Uterus (tissue), 4 donors: Measurements from ENCODE around the gene PDCD1. TPM values are rescaled to one million over a fixed set of nuclear protein-coding genes. Genes with fewer than 3 reads are reported as not detected.
A peak's percentile ranks its signal among the peaks of the same experiment; 100 is the strongest.

Source experiments
- DNase-seq, 2 donors: peaks; one replicate each; pipeline ENCODE4 v3.0.0-alpha.2; 2019 to 2020
- H3K27ac ChIP-seq, 2 donors: fragments of 200-600 bp; sonication (generic); 1 replicate in 1 of 2; 2 replicates in 1 of 2; pipeline ENCODE4 v1.5.1; 2016 to 2018
- H3K27me3 ChIP-seq, 2 donors: fragments of 200-600 bp; sonication (generic); one replicate each; pipeline ENCODE4 v1.5.1; 2018 to 2019; ENCODE audit warnings: control low read depth in 1 of 2
- H3K36me3 ChIP-seq, 2 donors: fragments of 200-600 bp; sonication (generic); one replicate each; pipeline ENCODE4 v1.5.1; 2019; ENCODE audit warnings: control low read depth in 1 of 2
- H3K4me1 ChIP-seq, 2 donors: fragments of 200-600 bp; sonication (generic); one replicate each; pipeline ENCODE4 v1.5.1; 2018 to 2019; ENCODE audit warnings: control low read depth in 1 of 2
- H3K4me3 ChIP-seq, 2 donors: fragments of 200-600 bp; sonication (generic); 1 replicate in 1 of 2; 2 replicates in 1 of 2; pipeline ENCODE4 v1.5.1; 2018 to 2019; ENCODE audit warnings: mild to moderate bottlenecking in 1 of 2
- H3K9me3 ChIP-seq, 2 donors: fragments of 200-600 bp; sonication (generic); one replicate each; pipeline ENCODE4 v1.5.1; 2019; ENCODE audit warnings: control low read depth in 1 of 2
- CTCF ChIP-seq, 4 experiments: fragments of 200-600 bp in 2 of 4; fragments of 450-650 bp in 2 of 4; sonication (generic) in 2 of 4; IDR thresholded peaks; one replicate each; pipeline ENCODE4 v1.5.1; 2016 to 2019; ENCODE audit warnings: antibody characterized with exemption in 4 of 4, mild to moderate bottlenecking in 2 of 4, moderate library complexity in 1 of 4
- POLR2A ChIP-seq, 2 donors: fragments of 450-650 bp; IDR thresholded peaks; one replicate each; pipeline ENCODE4 v1.6.1; 2016; ENCODE audit warnings: antibody characterized with exemption in 2 of 2, mild to moderate bottlenecking in 1 of 2, moderate library complexity in 1 of 2
- intact Hi-C: fragments of 100-400 bp; cut with DNase I; formaldehyde crosslinking; loops from one replicate; pipeline ENCODE4 v1.15.1; 2023; ENCODE audit warnings: low total_unique reads
- total RNA-seq, 4 donors: library from RNA; depleted of rRNA in 3 of 4; stranded (reverse); fragments of >200 nt in 3 of 4; gene quantifications; one replicate each; pipeline versions ENCODE4 v1.1.0 to v1.2.4, GENCODE V29; 2014 to 2023
- donor health status: DM: yes; HTN: yes; CAD: no.

PDCD1 gene
- total RNA-seq, 4 donors from 2014 or later: 0.21 TPM; not detected in 3

DNA sequence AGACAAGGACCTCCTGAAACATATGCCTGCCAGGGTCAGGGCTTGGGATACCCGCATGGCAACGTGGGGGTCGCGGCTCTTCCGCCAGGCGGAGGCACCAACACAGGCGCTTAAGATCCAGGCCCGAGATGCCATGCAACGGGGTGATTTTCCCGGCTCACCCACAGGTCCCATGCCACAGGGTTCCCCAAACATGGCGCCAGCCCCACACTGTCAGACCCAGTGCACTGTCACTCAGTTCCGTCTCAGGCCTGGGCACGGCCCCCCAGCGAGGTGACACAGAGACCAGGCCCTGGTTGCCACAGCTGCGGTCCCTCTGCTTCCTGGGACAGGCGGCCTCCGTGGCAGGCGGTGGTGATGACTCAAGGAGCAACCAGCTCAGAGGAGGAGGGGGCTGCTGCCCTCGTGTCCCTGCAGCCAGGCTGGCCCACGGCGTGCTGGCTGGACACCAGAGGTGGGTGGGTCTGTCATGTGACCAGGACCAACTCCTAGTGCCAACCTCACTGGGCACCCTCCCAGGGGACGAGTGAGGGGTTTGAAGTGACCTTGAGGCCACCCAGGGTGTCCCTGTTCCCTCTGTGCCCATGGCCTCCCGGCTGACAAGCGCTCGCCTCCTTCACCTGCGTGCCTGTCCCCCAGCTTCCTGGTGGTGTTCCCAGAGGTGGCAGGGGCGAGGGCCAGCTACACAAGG, 4.9 kb downstream of the PDCD1 start:
- H3K4me1 ChIP-seq: no peaks in the 10 kb centered on the region
- no peaks in the 10 kb centered on the region for H3K27me3 ChIP-seq
- no peak for TF ChIP-seq POLR2A (IDR thresholded peaks at IDR 0.05)
- TF ChIP-seq CTCF (IDR thresholded peaks at IDR 0.05): no peak
- no peak overlapping the region for H3K4me3 ChIP-seq
- no peaks in the 10 kb centered on the region for H3K36me3 ChIP-seq
- H3K9me3 ChIP-seq: no peaks in the 10 kb centered on the region
- no peak overlapping the region for H3K27ac ChIP-seq
- peak; percentile 14 to 17 for DNase-seq
- intact Hi-C loops: no loop called here

DNA sequence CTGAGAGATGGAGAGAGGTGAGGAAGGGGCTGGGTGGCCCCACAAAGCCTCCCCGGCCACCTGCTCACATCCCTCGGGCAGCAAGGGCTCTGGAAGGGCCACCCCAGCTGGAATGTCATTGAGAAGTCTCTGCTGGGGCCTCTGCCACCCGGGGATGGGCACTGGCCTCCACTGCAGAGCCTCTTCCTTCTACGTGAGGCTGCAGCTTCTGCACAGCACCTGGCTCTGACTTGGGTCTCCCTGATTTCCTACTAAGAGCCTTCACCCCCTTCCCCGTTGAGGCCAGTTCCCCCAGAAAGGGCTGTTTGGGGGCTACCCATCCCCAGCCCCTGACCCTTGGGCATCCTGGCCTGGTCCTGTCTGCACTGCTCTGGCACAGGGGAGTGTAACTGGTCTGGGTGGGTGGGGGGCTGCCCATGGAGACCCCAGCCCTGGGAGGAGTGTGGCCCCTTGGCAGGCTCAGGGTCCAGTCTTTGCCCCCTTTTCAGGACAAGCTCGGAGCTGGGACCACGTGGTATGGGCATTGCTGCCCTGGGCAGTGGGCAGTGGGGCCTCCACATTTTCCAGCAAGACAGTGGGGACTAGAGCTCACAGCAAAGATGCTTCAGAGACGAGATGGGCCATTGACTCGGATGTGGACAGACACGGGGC, 5.6 kb downstream of the PDCD1 start:
- Histone ChIP-seq H3K4me1 (no peaks in the 10 kb centered on the region), H3K36me3 (no peaks in the 10 kb centered on the region), H3K9me3 (no peaks in the 10 kb centered on the region), H3K27ac (no peak overlapping the region), H3K27me3 (no peaks in the 10 kb centered on the region), H3K4me3 (no peak overlapping the region)
- peak in 1 of 2 donors; percentile 12 for DNase-seq
- intact Hi-C loops: no loop called here
- TF ChIP-seq CTCF (IDR thresholded peaks at IDR 0.05) (no peak), POLR2A (IDR thresholded peaks at IDR 0.05) (no peak)

- peak in 1 of 2 donors; percentile 13 for DNase-seq
- TF ChIP-seq CTCF (IDR thresholded peaks at IDR 0.05) (no peak), POLR2A (IDR thresholded peaks at IDR 0.05) (no peak)
Observed at GRCh38 chr2:241852116-241852980, 6.3 kb downstream of the PDCD1 start.

DNA sequence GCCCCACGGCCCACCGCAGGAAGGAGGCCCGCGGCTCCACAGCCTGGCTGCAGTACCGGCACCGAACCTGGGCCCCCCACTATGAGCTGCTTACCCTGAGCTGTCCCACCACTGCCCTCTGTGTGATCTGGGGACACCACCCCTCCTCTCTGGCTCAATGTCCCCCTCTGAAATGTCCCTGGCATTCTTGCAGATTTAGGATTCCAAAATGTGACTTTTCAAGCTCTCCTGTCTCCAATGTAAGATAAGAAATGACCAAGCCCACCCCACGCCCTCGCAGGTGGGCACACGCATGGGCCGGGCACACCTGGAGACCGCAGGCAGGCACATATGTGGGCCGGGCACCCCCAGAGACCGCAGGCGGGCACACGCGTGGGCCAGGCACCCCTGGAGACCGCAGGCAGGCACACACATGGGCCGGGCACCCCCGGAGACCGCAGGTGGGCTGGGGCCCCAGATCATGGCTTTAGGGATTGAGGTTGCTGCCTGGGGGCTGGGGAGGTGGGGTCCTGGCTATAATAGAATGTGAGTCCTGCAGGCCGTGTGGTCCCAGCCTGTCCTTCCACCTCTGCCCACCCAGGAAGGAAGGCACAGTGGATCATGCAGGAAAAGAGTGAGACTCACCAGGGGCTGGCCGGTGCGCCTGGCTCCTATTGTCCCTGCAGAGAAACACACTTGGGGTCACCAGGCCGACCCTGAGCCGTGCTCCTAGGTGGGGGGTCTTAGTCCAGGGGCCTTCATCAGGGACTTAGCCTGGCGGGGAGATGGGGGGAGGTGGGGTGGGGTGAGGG, 7.2 kb downstream of the PDCD1 start:
- Histone ChIP-seq H3K4me1 (no peaks in the 10 kb centered on the region), H3K36me3 (no peaks in the 10 kb centered on the region), H3K9me3 (no peaks in the 10 kb centered on the region), H3K27me3 (no peaks in the 10 kb centered on the region), H3K4me3 (no peak overlapping the region), H3K27ac (no peak overlapping the region)
- intact Hi-C loops: no loop called here
- TF ChIP-seq POLR2A (IDR thresholded peaks at IDR 0.05) (no peak), CTCF (IDR thresholded peaks at IDR 0.05) (no peak)
- peak in 1 of 2 donors; percentile 12 for DNase-seq

More at GRCh38 chr2:241852116-241852980, 6.3 kb downstream of the PDCD1 start:
- H3K4me3 ChIP-seq: no peak overlapping the region
- no peaks in the 10 kb centered on the region for H3K27me3 ChIP-seq
- intact Hi-C loops: no loop called here
- no peaks in the 10 kb centered on the region for H3K9me3 ChIP-seq
- H3K36me3 ChIP-seq: no peaks in the 10 kb centered on the region
- H3K27ac ChIP-seq: no peak overlapping the region
- H3K4me1 ChIP-seq: no peaks in the 10 kb centered on the region
